Activated CD8-positive, alpha-beta memory T cell treated with anti-CD3 and anti-CD28 coated beads, Interleukin-2, amount 10 ng/mL, durations not matched to agents 7 days and 5 days (primary cell): ENCODE measurements around the gene CX3CL1. TPM values are rescaled to one million over a fixed set of nuclear protein-coding genes. Genes with fewer than 3 reads are reported as not detected.
A peak's percentile ranks its signal among the peaks of the same experiment; 100 is the strongest.
"Not testable (repeated sequence)": the region's sequence is repeated elsewhere in the genome, so short reads cannot be mapped to it uniquely, and the experiment has no call there.

Experiments used
- ATAC-seq: fragments of 150-1000 bp; cut with Tn5 transposase; one replicate; pipeline ENCODE4 v1.10.0; 2021; ENCODE audit warnings: moderate library complexity
- CTCF ChIA-PET: fragments of 350-600 bp; sonication (Branson Sonifier 250); formaldehyde crosslinking; loops from one replicate; lab custom pipeline; 2021; ENCODE audit warnings: antibody characterized with exemption; lab: Charles Lee
- DNase-seq: peaks from one replicate; pipeline ENCODE4 v3.0.0-alpha.2; 2020
- H3K27ac Mint-ChIP-seq: one replicate; pipeline ENCODE4 v1.8.0; 2021; ENCODE audit warnings: mild to moderate bottlenecking, mixed read lengths
- H3K27me3 Mint-ChIP-seq: one replicate; pipeline ENCODE4 v1.8.0; 2021; ENCODE audit warnings: mixed read lengths
- H3K36me3 Mint-ChIP-seq: one replicate; pipeline ENCODE4 v1.8.0; 2021; ENCODE audit warnings: mild to moderate bottlenecking, mixed read lengths
- H3K4me1 Mint-ChIP-seq: one replicate; pipeline ENCODE4 v1.8.0; 2021; ENCODE audit warnings: mixed read lengths
- H3K4me3 Mint-ChIP-seq: one replicate; pipeline ENCODE4 v1.8.0; 2021; ENCODE audit warnings: mild to moderate bottlenecking, moderate library complexity, mixed read lengths
- H3K9me3 Mint-ChIP-seq: one replicate; pipeline ENCODE4 v1.8.0; 2022; ENCODE audit warnings: low read depth, mixed read lengths
- total RNA-seq, 2 experiments: library from RNA; stranded (reverse); gene quantifications; one replicate each; pipeline ENCODE4 v1.2.3, GENCODE V29; 2021

CX3CL1 gene
- total RNA-seq, 2 experiments from 2014 or later, result not detected

DNA sequence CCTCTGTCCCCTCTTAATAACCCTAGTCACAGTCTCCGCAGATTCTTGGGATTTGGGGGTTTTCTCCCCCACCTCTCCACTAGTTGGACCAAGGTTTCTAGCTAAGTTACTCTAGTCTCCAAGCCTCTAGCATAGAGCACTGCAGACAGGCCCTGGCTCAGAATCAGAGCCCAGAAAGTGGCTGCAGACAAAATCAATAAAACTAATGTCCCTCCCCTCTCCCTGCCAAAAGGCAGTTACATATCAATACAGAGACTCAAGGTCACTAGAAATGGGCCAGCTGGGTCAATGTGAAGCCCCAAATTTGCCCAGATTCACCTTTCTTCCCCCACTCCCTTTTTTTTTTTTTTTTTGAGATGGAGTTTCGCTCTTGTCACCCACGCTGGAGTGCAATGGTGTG lies 8.1 kb upstream of the CX3CL1 start:
- H3K4me1 Mint-ChIP-seq, result no peaks in the 10 kb centered on the region
- no peaks in the 10 kb centered on the region for H3K36me3 Mint-ChIP-seq
- no peak overlapping the region for H3K4me3 Mint-ChIP-seq
- ATAC-seq (no peak), DNase-seq (no peak)
- peaks cover 19% of the 10 kb centered on the region for H3K27me3 Mint-ChIP-seq
- no peak overlapping the region for H3K27ac Mint-ChIP-seq
- H3K9me3 Mint-ChIP-seq, result no peaks in the 10 kb centered on the region
- CTCF ChIA-PET, result no interaction called here

DNA sequence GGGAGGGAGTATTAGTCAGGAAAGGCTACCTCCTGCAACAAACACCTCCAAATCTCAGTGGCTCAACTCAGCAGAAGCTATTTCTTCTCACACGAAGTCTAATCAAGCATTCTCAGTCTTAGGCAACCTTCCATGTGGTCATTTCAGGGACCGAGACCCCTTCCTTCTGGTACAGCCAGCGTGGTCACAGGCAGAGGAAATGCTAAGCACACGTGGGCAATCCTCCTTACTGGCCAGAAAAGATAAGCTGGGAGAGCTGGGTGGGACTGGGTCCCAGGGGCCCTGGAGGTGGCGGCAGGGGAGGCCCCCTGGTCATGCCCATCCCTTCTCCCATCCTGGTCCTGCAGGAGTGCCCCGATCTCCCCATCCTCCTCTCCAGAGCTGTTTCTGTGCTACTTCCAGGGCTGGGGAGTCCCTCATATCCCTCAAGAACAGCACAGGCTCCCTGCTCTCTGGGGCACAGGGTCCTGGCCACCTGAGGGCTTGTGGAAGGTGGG lies 5.7 kb upstream of the CX3CL1 start:
- CTCF ChIA-PET, result interaction anchor here (1.0 kb wide), 1 partner anchor 11 kb away, joined by 3 read pairs; no protein-coding TSS in a partner anchor
- no peak overlapping the region for H3K27ac Mint-ChIP-seq
- ATAC-seq, result no peak
- DNase-seq, result no peak
- H3K36me3 Mint-ChIP-seq, result no peaks in the 10 kb centered on the region
- peaks cover 24% of the 10 kb centered on the region for H3K27me3 Mint-ChIP-seq
- H3K4me1 Mint-ChIP-seq, result no peaks in the 10 kb centered on the region
- H3K4me3 Mint-ChIP-seq, result no peak overlapping the region
- H3K9me3 Mint-ChIP-seq, result no peaks in the 10 kb centered on the region

DNA sequence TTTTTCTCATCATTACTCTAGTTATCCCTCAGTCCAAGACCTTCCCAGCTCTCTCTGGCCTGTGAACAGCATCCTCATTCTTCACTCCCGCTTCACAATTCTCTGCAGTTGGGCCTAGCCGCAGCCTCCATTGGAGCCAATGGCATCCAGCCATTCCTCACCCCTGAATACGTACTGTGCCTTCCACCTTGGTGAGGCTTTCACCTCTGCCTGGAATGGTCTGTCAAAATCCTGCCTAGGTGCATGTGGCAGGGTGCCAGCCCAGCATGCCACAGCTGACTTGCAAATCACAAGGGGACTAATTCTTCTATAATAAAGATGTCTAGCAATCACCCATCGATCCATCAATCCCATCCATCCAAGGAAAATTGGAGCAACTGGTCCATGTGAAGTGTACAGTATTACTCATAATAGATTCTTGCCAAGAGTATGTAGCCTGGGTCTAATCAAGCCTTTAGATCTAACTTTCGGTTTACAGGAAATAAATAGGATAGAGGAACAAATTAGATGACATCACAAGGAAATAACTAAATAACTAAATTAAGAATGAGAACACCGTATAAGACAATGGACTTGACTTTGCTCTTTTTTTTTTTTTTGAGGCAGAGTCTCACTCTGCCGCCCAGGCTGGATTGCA lies 5.1 kb upstream of the CX3CL1 start:
- no peaks in the 10 kb centered on the region for H3K9me3 Mint-ChIP-seq
- DNase-seq (no peak), ATAC-seq (no peak)
- H3K4me3 Mint-ChIP-seq, result no peak overlapping the region
- CTCF ChIA-PET, result no interaction called here
- H3K27me3 Mint-ChIP-seq, result peaks cover 24% of the 10 kb centered on the region
- no peaks in the 10 kb centered on the region for H3K4me1 Mint-ChIP-seq
- no peaks in the 10 kb centered on the region for H3K36me3 Mint-ChIP-seq
- H3K27ac Mint-ChIP-seq, result no peak overlapping the region

DNA sequence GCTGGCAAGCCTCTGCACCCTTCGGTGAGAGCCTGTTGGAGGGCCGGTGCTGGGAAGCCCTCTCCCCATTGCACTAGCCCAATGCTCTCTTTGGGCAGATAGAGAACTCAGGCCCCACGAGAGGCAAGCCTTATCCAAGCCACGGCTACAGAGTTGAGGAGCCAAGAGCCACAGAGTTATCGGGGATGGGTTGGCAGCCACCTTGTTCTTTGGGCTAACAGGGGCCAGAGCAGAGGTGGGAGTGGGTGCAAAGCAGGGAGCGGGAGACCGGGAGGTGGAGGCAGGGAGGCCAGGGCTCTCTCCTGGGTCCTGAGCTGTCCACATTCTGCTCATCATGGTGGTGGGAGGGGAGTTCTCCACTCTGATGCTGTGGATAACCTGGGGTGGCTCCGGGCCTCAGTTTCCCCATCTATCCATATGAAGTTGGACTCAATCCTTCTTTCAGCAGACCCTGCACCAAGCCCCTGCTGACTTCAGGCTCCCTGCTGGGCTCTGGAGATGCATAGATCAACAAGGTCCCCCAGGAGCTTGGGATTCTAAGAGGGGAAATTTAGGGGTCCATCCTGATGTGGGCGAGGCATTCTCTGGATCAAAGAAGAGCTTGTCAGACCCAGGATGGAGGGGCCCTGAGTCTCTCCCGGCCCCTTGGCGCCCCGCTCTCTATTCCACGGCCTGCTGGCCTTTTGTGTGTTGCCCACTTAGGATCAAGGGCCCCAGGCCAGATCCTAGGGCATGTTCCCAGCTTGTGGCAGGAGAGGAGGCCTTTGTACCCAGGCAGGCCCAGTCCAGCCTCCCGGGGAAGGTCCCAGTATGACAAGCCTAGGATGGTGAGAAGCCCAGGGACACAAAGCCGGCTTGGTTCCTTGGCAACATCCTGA lies 557 bp upstream of the CX3CL1 start:
- no peak overlapping the region for H3K4me3 Mint-ChIP-seq
- no peak for ATAC-seq
- CTCF ChIA-PET, result no interaction called here
- no peak for DNase-seq
- no peaks in the 10 kb centered on the region for H3K9me3 Mint-ChIP-seq
- peaks cover 14% of the 10 kb centered on the region for H3K27me3 Mint-ChIP-seq
- H3K27ac Mint-ChIP-seq, result no peak overlapping the region
- no peaks in the 10 kb centered on the region for H3K36me3 Mint-ChIP-seq
- H3K4me1 Mint-ChIP-seq, result no peaks in the 10 kb centered on the region

DNA sequence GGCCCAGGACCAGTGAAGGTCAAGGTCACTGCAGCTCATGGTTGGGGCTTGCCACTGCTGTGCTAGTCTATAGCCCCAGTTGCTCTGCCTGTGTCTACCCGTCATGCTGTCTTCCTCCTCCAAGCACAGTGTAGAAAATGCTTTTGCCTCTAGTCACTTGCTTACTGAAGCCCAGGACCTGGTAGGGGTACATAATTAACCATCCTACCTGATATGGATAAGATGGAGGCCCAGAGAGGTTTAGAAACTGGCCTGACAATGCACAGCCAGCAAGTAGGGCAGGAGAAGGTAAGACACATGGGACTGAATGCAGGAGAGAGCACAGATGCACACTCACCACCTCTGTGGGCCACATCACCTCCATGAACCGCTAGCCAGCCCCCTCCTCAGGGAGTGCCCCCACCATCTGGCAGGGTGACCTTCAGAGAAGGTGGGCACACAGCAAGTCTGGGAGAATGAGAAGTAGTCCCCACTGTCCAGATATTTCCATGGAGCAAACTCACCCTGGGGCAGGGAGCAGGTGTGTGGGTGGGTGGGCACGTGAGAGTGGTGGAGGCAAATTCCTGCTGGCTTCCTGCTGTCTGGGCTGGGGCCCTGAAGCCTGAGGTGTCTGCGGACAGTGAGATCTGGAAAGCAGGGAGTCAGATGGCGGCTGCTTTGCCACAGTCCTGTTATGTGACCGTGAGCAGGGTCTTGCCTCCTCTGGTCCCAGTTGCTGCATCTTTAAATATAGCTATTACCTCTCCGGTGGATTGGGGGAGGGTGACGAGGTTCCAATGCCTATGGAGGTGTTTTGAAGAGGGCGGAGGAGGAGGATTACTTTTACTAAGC lies 1.0 kb downstream of the CX3CL1 start:
- DNase-seq, result no peak
- no peak overlapping the region for H3K27ac Mint-ChIP-seq
- H3K27me3 Mint-ChIP-seq, result peaks cover 7% of the 10 kb centered on the region
- H3K4me3 Mint-ChIP-seq, result no peak overlapping the region
- ATAC-seq, result no peak
- H3K4me1 Mint-ChIP-seq, result peaks cover 11% of the 10 kb centered on the region
- H3K36me3 Mint-ChIP-seq, result no peaks in the 10 kb centered on the region
- H3K9me3 Mint-ChIP-seq, result no peaks in the 10 kb centered on the region
- CTCF ChIA-PET, result no interaction called here

DNA sequence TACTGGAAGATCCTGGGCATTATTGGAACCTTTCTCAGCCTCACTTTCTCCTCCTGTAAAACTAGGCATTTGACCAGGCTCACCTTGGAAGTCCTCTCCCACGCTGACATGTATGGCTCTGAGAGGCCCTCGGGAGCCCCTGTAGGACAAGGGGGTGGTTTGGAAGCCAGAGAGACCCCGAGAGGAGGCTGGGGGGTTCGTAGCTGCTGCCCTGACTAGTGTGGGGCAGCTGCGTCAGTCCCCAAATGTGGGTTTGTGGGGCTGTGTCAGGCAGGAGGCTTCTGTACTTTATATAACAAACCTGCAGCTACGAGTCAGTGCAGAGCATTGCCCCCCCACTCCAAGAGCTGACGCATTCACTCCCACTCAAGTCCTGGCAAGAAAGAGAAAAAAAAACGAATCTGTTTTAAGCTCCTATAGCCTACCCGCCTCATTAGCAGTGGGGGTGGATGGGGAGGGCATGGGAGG lies 1.8 kb downstream of the CX3CL1 start:
- peaks cover 14% of the 10 kb centered on the region for H3K4me1 Mint-ChIP-seq
- H3K36me3 Mint-ChIP-seq, result no peaks in the 10 kb centered on the region
- H3K9me3 Mint-ChIP-seq, result no peaks in the 10 kb centered on the region
- peaks cover 5% of the 10 kb centered on the region for H3K27me3 Mint-ChIP-seq
- CTCF ChIA-PET, result no interaction called here
- DNase-seq (no peak), ATAC-seq (no peak)
- no peak overlapping the region for H3K4me3 Mint-ChIP-seq
- no peak overlapping the region for H3K27ac Mint-ChIP-seq

DNA sequence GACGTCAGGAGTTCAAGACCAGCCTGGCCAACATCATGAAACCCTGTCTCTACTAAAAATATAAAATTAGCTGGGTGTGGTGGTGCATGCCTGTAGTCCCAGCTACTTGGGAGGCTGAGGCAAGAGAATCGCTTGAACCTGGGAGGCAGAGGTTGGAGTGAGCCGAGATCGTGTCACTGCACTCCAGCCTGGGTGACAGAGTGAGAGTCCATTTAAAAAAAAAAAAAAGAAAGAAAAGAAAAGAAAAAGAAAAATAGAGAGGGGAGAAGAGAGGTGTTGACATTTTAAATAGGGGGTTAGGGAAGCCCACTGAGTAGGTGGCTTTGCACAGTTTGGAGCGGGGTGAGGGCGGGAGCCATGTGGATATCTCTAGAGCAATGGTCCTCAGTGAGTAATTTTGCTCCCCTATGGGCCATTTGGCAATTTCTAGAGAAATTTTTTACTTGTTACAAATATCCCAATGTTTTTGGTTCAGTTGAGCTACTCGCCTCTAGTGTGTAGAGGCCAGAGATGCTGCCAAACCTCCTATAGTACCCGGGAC lies 2.7 kb downstream of the CX3CL1 start:
- H3K27ac Mint-ChIP-seq, H3K9me3 Mint-ChIP-seq, CTCF ChIA-PET, H3K4me3 Mint-ChIP-seq, H3K36me3 Mint-ChIP-seq, H3K27me3 Mint-ChIP-seq, ATAC-seq, DNase-seq: not testable (repeated sequence)
- H3K4me1 Mint-ChIP-seq, result peaks cover 14% of the 10 kb centered on the region

DNA sequence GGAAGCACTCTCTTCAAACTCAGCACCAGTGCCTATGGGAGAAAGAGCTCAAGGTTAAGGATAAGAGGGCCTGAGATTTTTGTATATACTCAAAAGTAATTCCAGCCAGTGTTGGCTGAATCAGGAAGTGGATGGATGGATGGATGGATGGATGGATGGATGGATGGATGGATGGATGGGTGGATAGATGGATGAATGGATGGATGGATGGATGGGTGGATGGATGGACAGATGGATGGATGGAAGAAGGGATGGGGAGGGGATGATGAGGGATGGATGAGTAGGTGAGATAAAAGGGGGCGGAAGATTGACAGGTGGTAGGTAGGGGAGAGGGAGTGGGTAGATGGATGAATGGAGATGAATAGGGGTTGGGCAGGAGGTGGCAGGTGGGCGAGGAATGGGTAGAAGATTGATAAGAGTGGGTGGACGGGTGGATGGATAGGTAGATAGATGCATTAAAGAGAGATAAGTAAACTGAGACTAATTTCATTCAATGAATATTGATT lies 4.1 kb downstream of the CX3CL1 start:
- Mint-ChIP-seq H3K9me3 (no peaks in the 10 kb centered on the region), H3K27me3 (no peaks in the 10 kb centered on the region), H3K27ac (no peak overlapping the region), H3K36me3 (no peaks in the 10 kb centered on the region), H3K4me1 (peaks cover 20% of the 10 kb centered on the region), H3K4me3 (no peak overlapping the region)
- ATAC-seq, result no peak
- CTCF ChIA-PET, result no interaction called here
- no peak for DNase-seq

DNA sequence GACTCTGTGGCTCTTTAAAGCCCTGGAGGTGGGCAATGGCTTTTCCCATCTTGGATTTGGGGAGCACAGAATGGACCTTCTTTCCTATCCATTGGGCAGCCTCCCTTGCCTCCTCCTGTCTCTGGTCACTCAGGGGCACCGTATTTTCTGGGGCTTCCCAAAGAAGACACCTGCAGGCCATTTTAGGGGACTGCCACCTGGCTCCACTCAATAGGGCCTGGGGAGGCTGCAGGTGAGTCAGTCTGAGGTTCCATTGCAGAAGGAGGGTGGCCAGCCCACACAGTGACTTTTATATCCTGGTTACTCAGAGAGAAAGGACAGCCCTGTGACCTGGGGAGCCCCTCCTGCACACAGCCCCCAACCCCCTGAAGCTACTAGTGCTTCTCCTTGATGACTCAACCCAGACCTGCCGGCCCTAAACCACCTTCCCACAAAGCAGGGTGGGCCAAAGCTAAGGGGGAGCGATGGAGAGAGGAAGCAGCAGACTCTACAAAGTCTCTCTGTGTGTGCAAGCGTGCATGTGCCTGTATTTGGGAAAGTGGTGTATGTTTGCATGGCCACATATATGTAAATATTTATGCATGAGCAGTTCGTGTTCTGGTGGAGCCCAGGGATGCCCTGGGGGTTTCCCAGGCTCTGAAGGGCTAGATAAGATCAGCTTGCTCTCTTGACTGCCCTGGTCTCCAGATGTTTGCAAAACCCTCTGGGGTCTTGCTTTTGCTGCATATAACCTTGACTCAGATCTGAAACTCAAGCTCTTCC lies 5.0 kb downstream of the CX3CL1 start:
- DNase-seq, result peak; percentile 76
- CTCF ChIA-PET, result interaction anchor here (1.2 to 1.6 kb wide), 2 partner anchors 11 to 40 kb away, joined by 3 to 6 read pairs; no protein-coding TSS in a partner anchor
- Mint-ChIP-seq H3K9me3 (no peaks in the 10 kb centered on the region), H3K4me3 (no peak overlapping the region), H3K36me3 (no peaks in the 10 kb centered on the region), H3K4me1 (peaks cover 22% of the 10 kb centered on the region), H3K27ac (no peak overlapping the region), H3K27me3 (no peaks in the 10 kb centered on the region)
- ATAC-seq, result peak; percentile 79

DNA sequence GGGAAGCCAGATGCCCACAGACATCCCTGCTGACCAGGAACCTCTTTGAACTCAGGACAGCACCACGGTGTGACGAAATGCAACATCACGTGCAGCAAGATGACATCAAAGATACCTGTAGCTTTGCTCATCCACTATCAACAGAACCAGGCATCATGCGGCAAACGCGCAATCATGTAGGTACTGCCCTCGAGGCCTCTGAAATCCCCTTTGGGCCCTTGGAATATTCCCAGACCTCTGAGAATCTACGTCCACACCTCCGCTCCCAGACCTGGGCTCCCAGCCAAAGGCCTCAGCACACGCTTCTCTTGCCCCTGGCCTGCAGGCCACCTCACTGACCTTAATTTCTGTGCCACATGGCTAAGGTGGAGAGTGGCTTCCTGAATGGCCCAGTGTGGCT lies 7.3 kb downstream of the CX3CL1 start:
- no peak overlapping the region for H3K27ac Mint-ChIP-seq
- H3K36me3 Mint-ChIP-seq, result no peaks in the 10 kb centered on the region
- H3K4me1 Mint-ChIP-seq, result peaks cover 22% of the 10 kb centered on the region
- DNase-seq, result no peak
- H3K4me3 Mint-ChIP-seq, result no peak overlapping the region
- CTCF ChIA-PET, result no interaction called here
- no peaks in the 10 kb centered on the region for H3K27me3 Mint-ChIP-seq
- no peak for ATAC-seq
- H3K9me3 Mint-ChIP-seq, result no peaks in the 10 kb centered on the region

DNA sequence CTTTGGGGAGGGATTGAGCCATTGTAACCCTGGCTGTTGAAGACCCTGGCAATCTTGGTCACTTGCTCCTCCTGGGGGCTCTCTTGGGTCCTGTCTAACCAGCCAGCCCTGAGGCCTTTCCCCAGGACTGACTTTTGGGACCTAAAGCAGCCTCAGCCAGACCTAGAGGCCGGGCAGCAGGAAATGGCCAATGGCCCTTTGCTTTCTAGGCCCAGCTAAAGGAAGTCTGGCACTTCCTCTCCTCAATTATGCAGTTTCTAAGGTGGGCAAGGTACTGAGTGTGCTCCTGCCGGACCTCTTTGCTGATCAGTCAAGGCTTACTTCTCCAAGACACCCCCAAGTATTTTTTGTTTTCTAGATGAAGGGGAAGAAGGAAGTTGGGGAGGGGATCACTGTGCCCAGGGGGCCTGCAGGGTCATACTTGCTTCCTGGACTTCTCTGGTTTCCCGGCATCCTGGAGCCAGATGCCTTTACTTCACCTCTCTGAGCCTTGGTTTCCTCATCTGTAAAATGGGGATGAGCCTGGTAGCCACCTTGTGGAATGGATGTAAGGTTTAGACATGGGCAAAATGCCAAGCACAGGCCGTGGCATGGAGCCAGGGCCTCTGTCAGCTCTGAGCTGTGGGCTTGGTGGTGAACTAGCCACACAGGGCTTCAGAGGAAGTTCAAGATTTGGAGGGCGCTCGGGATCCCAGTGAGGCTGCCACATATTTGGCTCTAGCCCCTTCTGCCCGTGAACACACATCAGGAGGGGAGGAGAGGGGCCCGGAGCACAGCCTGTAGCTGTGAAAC lies 8.6 kb downstream of the CX3CL1 start:
- H3K9me3 Mint-ChIP-seq, result no peaks in the 10 kb centered on the region
- CTCF ChIA-PET, result interaction anchor here (1.0 kb wide), 1 partner anchor 36 kb away, joined by 3 read pairs; no protein-coding TSS in a partner anchor
- no peak overlapping the region for H3K27ac Mint-ChIP-seq
- peaks cover 22% of the 10 kb centered on the region for H3K4me1 Mint-ChIP-seq
- no peak overlapping the region for H3K4me3 Mint-ChIP-seq
- ATAC-seq (no peak), DNase-seq (no peak)
- H3K36me3 Mint-ChIP-seq, result no peaks in the 10 kb centered on the region
- H3K27me3 Mint-ChIP-seq, result no peaks in the 10 kb centered on the region
